Measurements from ENCODE around the gene KMT2B.
A peak's percentile ranks its signal among the peaks of the same experiment; 100 is the strongest.
"Not testable (repeated sequence)": the region's sequence is repeated elsewhere in the genome, so short reads cannot be mapped to it uniquely, and the experiment has no call there.

The KMT2B gene, protein sequence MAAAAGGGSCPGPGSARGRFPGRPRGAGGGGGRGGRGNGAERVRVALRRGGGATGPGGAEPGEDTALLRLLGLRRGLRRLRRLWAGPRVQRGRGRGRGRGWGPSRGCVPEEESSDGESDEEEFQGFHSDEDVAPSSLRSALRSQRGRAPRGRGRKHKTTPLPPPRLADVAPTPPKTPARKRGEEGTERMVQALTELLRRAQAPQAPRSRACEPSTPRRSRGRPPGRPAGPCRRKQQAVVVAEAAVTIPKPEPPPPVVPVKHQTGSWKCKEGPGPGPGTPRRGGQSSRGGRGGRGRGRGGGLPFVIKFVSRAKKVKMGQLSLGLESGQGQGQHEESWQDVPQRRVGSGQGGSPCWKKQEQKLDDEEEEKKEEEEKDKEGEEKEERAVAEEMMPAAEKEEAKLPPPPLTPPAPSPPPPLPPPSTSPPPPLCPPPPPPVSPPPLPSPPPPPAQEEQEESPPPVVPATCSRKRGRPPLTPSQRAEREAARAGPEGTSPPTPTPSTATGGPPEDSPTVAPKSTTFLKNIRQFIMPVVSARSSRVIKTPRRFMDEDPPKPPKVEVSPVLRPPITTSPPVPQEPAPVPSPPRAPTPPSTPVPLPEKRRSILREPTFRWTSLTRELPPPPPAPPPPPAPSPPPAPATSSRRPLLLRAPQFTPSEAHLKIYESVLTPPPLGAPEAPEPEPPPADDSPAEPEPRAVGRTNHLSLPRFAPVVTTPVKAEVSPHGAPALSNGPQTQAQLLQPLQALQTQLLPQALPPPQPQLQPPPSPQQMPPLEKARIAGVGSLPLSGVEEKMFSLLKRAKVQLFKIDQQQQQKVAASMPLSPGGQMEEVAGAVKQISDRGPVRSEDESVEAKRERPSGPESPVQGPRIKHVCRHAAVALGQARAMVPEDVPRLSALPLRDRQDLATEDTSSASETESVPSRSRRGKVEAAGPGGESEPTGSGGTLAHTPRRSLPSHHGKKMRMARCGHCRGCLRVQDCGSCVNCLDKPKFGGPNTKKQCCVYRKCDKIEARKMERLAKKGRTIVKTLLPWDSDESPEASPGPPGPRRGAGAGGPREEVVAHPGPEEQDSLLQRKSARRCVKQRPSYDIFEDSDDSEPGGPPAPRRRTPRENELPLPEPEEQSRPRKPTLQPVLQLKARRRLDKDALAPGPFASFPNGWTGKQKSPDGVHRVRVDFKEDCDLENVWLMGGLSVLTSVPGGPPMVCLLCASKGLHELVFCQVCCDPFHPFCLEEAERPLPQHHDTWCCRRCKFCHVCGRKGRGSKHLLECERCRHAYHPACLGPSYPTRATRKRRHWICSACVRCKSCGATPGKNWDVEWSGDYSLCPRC (N-terminal part only)

DNA sequence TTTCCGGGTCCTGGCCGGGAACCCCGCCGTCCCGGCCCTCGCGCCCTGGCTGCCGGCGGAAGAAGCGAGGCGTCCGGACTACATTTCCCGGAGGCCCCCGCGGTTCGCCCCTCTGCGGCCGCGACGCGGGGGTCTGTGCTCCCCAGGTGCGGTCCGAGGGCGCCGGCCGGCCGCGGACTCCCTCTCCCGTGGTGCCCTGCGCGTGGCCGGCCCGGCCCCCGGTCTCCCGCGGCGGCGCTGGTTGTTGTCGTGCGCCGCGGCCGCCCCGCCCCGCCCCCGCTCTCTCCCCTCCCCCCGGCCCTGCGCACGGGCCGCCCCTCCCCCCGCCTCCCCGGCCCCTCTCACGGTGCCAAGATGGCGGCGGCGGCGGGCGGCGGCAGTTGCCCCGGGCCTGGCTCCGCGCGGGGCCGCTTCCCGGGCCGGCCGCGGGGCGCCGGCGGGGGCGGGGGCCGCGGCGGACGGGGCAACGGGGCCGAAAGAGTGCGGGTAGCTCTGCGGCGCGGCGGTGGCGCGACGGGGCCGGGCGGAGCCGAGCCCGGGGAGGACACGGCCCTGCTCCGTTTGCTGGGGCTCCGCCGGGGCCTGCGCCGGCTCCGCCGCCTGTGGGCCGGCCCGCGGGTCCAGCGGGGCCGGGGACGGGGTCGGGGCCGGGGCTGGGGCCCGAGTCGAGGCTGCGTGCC is at the start of gene KMT2B:
Gene KMT2B, plus strand, starts transcription at position 339 of the 680 bp plus-strand sequence. Its CDS starts 16 bp downstream, at position 355.
- peak; percentile 91 for DNase-seq

DNA sequence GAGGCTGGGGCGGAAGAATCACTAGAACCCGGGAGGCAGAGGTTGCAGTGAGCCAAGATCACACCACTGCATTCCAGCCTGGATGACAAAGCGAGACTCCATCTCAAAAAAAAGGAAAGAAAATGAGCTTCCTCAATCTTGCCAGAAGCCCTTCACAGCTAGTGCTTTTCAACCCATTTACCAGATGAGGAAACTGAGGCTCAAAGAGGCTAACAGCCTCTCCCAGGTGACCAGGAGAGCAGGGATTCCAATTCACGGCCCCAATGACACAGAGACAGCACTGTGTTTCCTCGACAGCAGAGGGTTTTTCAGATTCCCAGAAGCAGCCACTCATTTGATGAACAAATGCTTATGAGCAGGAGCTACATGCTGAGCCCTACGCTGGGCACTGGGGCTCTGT is 48.2 kb upstream of the KMT2B start:
- no peak for DNase-seq

DNA sequence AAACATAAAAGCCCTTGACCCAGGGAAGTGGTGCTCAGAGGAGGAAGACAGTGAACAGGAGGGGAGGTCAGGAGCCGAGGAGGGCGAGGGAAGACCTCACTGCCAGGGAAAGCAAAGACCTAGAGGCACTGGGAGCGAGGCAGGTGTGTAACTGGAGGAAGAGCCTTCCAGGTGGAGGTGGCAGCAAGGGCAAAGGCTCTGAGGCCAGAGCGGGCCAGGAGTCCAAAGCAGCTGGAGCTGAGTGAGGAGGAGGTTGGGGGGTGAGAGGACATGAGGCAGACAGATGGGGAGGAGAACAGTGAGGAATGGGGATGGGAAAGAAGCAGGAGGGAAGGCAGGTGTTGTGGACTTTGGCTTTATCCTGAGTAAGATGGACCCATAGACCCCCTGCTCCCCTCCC is 47.8 kb upstream of the KMT2B start:
- DNase-seq, result no peak

DNA sequence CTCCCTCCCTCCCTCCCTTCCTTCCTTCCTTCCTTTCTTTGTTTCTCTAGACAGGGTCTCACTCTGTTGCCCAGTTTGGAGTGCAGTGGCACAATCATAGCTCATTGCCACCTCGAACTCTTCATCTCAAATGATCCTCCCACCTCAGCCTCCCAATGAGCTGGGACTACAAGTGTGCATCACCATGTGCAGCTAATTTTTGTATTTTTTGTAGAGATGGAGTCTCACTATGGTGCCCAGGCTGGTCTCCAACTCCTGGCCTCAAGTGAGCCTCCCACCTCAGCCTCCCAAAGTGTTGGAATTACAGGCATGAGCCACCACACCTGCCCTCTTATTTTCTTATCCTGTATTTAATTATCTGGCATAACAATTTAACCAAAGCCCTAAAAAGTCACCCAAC is 47.1 kb upstream of the KMT2B start:
- DNase-seq, result no peak

DNA sequence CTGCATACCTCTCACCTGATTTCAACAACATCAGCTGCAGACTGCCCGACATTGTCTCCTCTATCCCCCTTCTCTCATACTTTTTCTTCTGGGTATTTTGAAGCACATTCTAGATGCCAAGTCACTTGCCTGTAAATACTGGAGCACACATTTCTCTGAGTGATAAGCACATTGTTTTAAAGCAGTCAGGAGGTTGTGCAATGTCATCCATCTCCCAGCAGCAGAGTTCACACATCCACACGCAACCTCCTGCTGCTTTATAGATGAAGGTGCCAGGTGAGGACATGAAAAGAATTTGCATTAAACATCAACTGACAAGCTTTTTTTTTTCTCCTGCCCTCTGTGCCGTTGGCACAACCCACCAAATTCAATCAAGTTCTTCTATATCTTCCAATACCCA is 46.0 kb upstream of the KMT2B start:
- DNase-seq, result no peak

DNA sequence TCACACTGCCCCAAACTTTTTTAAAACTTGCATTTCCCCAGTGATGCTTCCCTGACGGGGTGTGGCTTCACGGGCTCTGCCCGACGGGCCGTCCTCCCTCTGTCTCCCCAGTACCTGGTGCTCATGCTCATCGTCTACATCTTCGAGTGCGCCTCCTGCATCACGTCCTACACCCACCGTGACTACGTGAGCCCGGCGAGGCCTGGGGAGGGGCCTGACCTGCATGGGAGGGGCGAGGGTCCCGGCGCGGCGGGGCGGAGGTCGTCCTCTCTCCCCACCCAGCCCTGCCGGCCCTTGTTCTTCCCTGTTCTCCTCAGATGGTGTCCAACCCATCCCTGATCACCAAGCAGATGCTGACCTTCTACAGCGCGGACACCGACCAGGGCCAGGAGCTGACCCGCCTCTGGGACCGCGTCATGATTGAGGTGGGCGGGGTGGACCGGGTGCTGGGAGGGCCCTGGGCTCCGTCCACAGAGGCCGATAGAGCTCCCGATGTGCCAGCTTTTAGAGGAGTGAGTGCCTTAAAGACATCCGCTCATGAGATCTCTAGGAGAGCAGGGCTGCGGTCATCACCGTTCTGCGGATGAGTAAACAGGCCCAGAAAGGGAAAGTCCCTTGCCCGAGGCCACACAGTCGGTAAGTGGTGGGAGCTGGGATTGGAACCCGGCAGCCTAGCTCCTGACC is 44.5 kb upstream of the KMT2B start:
- DNase-seq, result no peak

DNA sequence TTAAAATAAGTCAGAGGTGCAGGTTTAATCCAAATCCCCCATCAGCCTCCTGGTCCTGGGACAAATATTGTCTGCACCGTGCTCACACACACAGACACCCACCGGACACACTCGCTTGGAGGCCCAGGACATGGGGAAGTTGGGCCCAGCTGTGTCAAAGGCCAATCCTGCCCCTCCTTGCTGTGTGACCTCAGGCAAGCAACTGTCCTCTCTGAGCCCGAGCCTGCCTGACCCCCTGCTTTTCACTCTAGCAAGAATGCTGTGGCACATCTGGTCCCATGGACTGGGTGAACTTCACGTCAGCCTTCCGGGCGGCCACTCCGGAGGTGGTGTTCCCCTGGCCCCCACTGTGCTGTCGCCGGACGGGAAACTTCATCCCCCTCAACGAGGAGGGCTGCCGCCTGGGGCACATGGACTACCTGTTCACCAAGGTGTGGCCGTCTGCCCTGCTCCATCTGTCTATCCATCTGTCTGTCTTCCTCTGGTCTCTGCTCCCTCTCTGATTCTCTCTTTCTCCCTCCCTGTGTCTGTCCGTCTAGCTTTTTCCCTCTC is 42.1 kb upstream of the KMT2B start:
- no peak for DNase-seq

DNA sequence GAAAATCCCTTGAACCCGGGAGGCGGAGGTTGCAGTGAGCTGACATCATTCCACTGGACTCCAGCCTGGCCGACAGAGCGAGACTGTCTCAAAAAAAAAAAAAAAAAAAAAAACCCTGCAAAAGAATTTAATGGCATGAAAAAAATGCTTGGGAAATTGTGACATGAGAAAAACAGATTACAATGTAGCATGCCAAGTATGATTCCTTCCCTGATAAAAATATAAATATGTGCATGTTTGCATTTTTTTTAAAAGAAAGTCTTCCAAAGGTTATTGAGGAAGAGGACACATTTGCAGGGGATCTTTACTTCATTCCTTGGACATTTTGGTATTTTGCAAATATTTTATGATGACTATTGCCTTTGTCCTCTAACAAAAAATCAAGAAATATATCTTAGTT is 28.0 kb upstream of the KMT2B start:
- no peak for DNase-seq

DNA sequence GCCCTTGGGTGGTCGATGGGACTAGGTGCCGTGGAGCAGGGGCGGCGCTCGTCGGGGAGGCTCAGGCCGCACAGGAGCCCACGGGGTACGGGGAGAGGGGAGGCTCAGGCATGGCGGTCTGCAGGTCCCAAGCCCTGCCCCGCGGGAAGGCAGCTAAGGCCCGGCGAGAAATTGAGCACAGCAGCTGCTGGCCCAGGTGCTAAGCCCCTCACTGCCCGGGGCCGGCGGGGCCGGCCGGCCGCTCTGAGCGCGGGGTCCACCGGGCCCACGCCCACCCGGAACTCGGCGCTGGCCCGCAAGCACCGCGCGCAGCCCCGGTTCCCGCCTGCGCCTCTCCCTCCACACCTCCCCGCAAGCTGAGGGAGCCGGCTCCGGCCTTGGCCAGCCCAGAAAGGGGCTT is 26.7 kb upstream of the KMT2B start:
- DNase-seq, result not testable (repeated sequence)

DNA sequence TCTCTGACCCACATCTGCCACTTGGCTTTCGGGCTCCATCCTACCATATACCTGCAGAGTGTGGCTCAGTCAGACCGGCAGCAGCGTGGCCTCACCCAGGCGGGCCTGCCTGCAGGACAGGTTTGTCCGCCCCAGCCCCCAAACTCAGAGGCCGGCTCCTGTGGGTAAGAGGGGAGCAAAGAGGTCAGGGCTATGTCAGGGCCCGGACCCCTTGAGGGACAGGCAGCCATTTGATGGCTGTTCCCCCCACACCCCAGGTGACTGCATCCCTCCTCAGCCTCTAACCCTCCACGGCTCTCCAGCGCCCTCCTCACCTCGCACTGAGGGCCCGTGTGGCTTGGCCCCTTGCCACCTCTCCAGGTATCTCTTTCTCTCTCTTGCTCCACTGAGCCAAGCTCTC is 25.8 kb upstream of the KMT2B start:
- no peak for DNase-seq

DNA sequence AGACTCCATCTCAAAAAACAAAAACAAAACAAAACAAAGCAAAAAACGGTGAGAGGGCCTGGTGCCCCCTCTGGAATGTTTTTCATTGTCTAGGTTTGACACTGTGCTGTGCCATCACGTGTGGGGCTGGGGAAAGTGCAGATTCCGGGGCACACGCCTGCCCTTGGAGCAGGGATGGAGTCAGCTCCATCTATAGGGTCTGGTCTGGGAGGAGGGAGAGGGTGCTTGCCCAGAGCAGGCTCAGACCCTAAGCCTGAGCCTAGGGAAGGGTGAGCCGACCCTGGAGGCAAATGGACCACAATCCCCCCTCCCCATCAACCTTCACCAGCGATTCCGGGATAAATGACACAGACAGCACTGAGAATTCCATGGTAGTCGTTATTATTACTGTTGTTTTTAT is 24.4 kb upstream of the KMT2B start:
- DNase-seq, result no peak

DNA sequence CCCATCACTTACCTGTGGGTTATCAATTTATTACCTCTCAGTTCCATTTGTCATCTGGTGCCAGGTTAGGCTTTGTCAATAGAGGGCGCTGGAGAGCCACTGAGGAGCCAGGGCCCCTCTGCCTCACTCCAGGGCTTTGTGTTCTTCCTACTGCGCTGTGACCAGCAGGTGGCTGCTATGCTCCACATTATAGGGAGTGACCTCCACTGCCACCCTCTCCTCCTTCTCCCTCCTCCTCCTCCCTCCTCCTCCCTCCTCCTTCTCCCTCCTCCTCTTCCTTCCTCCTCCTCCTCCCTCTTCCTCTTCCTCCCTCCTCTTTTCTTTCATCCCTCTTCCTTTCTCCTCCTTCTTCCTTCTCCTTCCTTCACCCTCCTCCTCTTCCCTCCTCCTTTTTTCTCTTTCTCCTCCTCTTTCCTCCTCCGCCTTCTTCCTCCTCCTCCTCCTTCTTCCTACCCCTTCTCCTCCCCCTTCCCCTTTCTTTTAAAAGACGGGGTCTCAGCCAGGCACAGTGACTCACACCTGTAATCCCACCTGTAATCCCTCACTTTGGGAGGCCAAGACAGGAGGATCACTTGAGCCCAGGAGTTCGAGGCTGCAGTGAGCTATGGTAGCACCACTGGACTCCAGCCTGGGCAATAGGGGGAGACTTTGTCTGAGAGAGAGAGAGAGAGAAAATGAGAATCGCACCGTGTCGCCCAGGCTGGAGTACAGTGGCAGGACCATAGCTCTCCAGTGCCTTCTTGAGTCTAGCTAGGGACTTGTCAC is 23.8 kb upstream of the KMT2B start:
- peak; percentile 74 for DNase-seq

DNA sequence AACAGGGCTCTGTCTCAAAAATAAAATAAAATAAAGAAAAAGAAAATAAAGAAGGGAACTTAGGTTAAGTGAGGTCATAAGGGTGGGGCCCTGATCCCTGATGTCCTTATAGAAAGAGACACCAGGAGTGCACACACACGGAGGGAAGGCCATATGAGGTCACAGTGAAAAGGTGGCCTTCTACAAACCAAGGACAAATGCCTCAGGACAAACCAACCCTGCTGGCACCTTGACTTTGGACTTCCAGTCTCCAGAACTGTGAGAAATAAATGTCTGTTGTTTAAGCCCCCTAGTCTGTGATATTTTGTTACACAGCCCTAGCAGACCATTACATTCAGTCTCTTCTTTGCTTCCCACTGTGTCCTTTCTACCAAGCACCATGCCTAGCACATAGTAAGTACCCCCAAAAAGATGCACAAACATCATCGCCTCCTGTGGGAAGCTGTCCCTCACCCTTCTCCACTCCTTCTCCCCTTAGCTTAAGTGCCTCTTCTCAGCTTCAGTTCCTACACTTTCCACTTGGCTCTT is 21.8 kb upstream of the KMT2B start:
- DNase-seq, result no peak

DNA sequence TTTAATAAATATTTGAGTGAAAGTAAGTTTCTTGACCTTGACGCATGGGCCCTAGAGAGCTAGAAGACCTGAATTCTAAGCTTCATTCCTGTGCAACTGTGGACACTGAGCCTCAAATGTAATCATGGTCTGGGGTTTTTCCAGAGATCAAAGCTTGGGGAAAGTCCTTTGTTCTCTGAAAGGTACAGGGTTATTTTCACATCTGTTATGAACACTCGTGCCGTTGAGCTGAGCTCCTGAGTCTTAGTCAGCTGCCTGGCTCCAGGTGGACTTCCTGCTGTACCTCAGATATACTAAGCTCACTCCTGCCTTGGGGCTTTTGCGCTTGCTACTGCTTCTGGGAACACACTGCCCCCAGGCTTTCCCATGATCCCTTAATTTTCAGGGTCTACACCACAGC is 21.0 kb upstream of the KMT2B start:
- no peak for DNase-seq

DNA sequence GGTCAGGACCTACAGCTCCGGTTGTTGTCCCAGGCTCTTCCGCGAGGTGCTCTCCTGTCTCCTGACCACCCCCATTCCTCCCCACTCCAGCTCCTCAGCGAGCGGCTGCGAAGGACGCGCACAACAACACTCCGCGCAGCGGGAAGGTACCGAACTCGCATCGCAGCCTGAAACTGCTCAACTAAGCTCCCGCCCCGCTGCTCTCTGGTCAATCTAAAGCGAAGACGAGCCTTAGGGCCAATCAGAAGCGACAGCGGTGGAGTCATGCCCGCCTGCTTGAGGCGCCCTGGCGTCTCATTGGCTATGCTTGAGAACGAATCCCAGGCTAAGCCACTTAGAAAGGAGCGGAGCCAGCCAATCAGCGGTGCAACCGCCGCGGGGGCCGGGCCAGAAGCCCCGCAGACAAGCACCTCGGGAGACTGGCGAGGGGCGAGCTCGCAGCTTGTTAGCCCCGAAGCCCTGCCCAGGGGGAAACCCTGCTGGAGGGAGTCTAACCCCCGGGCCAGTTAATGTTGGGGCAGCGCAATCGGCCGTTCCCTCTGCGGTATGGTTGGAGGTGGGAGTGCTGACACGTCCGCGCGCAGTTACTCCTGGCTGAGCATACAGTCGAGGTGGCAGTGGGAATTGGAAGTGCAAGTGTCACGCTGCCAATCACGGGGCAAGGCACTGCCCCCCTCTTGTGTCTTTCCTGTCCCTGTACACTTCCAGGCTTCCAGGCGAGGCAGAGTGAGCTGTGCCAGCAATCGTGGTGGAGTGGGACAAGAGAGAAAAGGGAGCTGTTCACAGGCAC is 15.4 kb upstream of the KMT2B start:
- DNase-seq, result peak; percentile 96

DNA sequence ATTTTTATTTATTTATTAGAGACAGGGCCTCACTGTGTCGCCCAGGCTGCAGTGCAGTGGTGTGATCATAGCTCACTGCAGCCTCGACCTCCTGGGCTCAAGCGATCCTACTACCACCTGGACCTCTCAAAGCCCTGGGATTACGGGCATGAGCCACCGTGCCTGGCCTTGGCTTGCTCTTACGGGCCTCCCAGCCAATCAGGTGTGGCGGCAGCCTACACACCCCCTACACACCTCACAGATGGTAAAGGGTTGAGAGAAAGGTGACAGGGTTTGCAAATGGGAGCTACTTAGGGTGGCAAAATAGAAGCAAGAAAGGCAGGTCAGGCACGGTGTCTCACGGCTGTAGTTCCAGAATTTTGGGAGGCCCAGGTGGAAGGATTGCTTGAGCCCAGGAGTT is 14.5 kb upstream of the KMT2B start:
- DNase-seq, result no peak

DNA sequence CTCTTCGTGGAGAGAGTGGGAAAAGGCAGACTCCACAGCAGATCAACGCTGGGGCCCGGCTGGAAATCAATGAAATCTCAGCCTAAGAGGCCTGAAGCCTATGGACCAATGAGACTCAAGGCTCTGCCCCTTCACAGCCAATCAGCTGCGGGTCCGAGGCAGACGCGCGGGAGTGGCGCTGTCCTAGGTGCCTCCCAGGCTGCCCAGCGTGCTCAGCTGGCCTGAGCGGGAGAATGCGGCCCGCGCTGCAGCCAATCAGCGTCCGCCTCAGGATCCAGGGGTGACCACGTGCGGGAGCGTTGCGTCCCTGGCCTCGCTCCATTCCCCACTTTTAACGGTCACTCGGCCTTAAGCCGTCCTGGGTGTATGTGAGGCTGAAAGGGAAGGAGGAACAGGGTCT is 13.6 kb upstream of the KMT2B start, which contains the start of gene ZBTB32:
Gene ZBTB32, plus strand, starts transcription at position 341 of the 400 bp plus-strand sequence. CDS start 10,069 bp downstream, outside the sequence.
- no peak for DNase-seq

DNA sequence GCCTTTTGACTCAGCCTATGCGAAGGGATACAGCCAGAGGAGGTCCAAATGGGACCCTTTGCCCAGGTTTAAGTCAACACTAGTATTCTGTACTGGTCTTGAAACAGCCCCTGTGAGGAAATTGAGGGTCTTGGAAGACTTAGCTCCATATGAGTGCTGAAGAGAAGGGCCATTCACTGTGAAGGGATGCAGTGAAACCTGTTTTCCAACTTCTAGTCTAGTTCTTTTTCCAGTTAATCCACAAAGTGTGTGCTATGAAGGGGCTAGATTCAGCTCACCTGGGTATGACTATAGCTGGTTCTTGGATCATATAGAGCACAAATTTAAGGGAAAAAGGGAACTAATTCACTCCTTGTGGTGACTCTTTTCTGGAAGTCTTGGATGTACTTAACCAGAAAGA is 9.4 kb upstream of the KMT2B start:
- DNase-seq, result no peak
